Measurements from ENCODE around the gene FEZ2. TPM values are rescaled to one million over a fixed set of nuclear protein-coding genes. Genes with fewer than 3 reads are reported as not detected.

The FEZ2 gene
- total and polyA plus RNA-seq, 9 donors: 28.9 to 70.9 (median 41.3) TPM

- Histone ChIP-seq H3K27ac (peak overlapping the region in 1 of 2 donors; percentile 91), H3K36me3 (no peaks in the 10 kb centered on the region), H3K4me3 (peak overlapping the region; percentile 99), H3K9me3 (no peaks in the 10 kb centered on the region), H3K4me1 (ENCODE audit: insufficient read depth) (peaks cover 14% of the 10 kb centered on the region), H3K27me3 (no peaks in the 10 kb centered on the region)
- TF ChIP-seq POLR2A (IDR thresholded peaks at IDR 0.05) (no peak), EP300 (IDR thresholded peaks at IDR 0.05) (no peak)
- TF ChIP-seq, protein P1, sequence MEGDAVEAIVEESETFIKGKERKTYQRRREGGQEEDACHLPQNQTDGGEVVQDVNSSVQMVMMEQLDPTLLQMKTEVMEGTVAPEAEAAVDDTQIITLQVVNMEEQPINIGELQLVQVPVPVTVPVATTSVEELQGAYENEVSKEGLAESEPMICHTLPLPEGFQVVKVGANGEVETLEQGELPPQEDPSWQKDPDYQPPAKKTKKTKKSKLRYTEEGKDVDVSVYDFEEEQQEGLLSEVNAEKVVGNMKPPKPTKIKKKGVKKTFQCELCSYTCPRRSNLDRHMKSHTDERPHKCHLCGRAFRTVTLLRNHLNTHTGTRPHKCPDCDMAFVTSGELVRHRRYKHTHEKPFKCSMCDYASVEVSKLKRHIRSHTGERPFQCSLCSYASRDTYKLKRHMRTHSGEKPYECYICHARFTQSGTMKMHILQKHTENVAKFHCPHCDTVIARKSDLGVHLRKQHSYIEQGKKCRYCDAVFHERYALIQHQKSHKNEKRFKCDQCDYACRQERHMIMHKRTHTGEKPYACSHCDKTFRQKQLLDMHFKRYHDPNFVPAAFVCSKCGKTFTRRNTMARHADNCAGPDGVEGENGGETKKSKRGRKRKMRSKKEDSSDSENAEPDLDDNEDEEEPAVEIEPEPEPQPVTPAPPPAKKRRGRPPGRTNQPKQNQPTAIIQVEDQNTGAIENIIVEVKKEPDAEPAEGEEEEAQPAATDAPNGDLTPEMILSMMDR (IDR thresholded peaks at IDR 0.05): no peak
- intact Hi-C loops (cut with DNase I): loop anchor here in 1 of 4 donors (5.0 kb wide), 1 partner anchor 245 kb away; no protein-coding TSS in a partner anchor
- 25 to 32% (median 27%) methylated on average over 19 of the region's 19 CpGs for WGBS, 3 donors
- no peak for DNase-seq
Observed at GRCh38 chr2:36597003-36597531, 901 bp downstream of the FEZ2 start.

- Histone ChIP-seq H3K27me3 (no peaks in the 10 kb centered on the region), H3K27ac (no peak overlapping the region), H3K4me1 (ENCODE audit: insufficient read depth) (peaks cover 14% of the 10 kb centered on the region), H3K4me3 (no peak overlapping the region), H3K9me3 (no peaks in the 10 kb centered on the region), H3K36me3 (no peaks in the 10 kb centered on the region)
- WGBS, 3 donors: 94 to 97% (median 96%) methylated on average over 12 of the region's 12 CpGs
- DNase-seq: no peak
- no peak for TF ChIP-seq EP300 (IDR thresholded peaks at IDR 0.05)
- no peak for TF ChIP-seq POLR2A (IDR thresholded peaks at IDR 0.05)
- TF ChIP-seq, protein P1 (IDR thresholded peaks at IDR 0.05): no peak
- intact Hi-C loops (cut with DNase I): loop anchor here in 1 of 4 donors (5.0 kb wide), 1 partner anchor 244 kb away; no protein-coding TSS in a partner anchor
Observed at GRCh38 chr2:36596397-36596796, 1.6 kb downstream of the FEZ2 start.

DNA sequence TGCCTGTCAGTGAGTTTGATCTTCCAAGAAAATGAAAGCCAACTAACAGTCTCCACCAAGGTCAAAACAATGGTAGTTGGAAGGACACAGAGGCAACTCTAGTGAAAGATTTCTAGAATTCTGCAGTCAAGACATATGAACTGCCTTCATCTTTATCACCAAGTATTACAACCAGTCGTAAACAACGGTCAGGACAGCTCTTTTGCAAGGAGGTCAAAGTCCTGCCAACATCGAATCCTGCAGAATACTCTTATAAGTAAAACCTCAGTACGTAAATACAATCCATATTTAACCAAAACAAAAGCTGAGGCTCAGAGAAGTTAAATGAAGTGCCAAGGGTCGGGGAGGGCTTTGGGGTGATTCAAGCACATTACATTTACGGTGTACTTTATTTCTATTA lies 3.1 kb downstream of the FEZ2 start:
- Histone ChIP-seq H3K4me1 (ENCODE audit: insufficient read depth) (peaks cover 14% of the 10 kb centered on the region), H3K4me3 (no peak overlapping the region), H3K36me3 (no peaks in the 10 kb centered on the region), H3K27ac (no peak overlapping the region), H3K27me3 (no peaks in the 10 kb centered on the region), H3K9me3 (no peaks in the 10 kb centered on the region)
- WGBS, 3 donors: 61 to 72% (median 64%) methylated on average over 6 of the region's 6 CpGs
- TF ChIP-seq POLR2A (IDR thresholded peaks at IDR 0.05): no peak
- TF ChIP-seq, protein P1 (IDR thresholded peaks at IDR 0.05): no peak
- TF ChIP-seq EP300 (IDR thresholded peaks at IDR 0.05): no peak
- DNase-seq: no peak
- intact Hi-C loops (cut with DNase I): loop anchor here in 1 of 4 donors (5.0 kb wide), 1 partner anchor 243 kb away; no protein-coding TSS in a partner anchor

DNA sequence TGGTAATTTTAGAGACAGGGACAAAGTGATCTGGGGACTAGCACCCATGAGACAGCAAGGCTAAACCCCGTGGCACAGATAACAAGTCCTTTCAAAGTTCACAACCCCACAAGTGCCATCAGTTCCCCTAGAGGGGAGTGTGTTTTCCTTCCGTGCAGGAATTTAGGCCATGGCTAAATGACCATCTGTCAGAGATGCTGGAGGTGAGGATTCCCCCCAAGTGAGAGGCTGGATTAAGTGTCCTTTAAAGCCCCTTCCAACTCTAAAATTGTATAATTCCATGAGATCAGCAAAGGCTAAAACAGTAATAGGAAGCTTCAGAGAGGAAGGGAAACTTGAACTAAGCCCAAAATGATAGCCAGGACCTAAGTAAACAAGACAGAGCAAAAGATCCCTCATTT lies 8.7 kb downstream of the FEZ2 start:
- TF ChIP-seq POLR2A (IDR thresholded peaks at IDR 0.05): no peak
- Histone ChIP-seq H3K36me3 (no peaks in the 10 kb centered on the region), H3K27ac (no peak overlapping the region), H3K4me1 (ENCODE audit: insufficient read depth) (peaks cover 1% of the 10 kb centered on the region), H3K9me3 (no peaks in the 10 kb centered on the region), H3K4me3 (no peak overlapping the region), H3K27me3 (no peaks in the 10 kb centered on the region)
- WGBS, 3 donors: 29 to 48% (median 34%) methylated on average over 2 of the region's 2 CpGs
- intact Hi-C loops (cut with DNase I): no loop called here
- no peak for DNase-seq

DNA sequence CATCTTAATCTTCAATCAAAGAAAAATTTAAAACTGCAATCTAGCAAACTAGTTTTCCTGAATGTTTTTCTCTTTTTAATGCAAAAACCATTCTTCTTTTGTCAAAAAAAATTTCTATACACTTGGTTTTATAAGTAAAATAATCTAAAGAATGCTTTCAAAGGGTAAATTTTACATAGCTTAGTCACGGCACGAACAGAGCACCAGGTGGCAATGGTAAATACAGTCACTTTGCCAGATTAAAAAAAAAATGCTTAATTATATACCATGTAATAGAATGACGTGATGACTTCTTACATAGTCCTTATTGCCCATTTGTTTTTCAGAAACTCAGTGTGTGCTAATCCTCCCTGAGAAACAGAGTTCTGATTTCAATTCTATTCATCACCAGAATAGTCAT lies 10.4 kb downstream of the FEZ2 start:
- H3K4me1 ChIP-seq (ENCODE audit: insufficient read depth): peaks cover 1% of the 10 kb centered on the region
- H3K36me3 ChIP-seq: no peaks in the 10 kb centered on the region
- no peak overlapping the region for H3K27ac ChIP-seq
- no peaks in the 10 kb centered on the region for H3K27me3 ChIP-seq
- H3K9me3 ChIP-seq: no peaks in the 10 kb centered on the region
- WGBS, 3 donors: 79 to 86% (median 83%) methylated on average over 3 of the region's 3 CpGs
- TF ChIP-seq POLR2A (IDR thresholded peaks at IDR 0.05): no peak
- TF ChIP-seq EP300 (IDR thresholded peaks at IDR 0.05): no peak
- TF ChIP-seq, protein P1 (IDR thresholded peaks at IDR 0.05): no peak
- H3K4me3 ChIP-seq: no peak overlapping the region
- intact Hi-C loops (cut with DNase I): no loop called here
- DNase-seq: no peak

Measured in ovary (tissue), 9 donors.